Measurements from ENCODE around the gene RNF144B.

Gene RNF144B

GRCh38 chr6:18371656-18372055, 15.5 kb upstream of the RNF144B start:
- Histone ChIP-seq H3K4me1 (ENCODE audit: control insufficient read depth in 1 of 2, insufficient read depth in 1 of 2, low read depth in 1 of 2, low read length in 1 of 2) (no peaks in the 10 kb centered on the region), H3K27me3 (no peaks in the 10 kb centered on the region), H3K4me3 (ENCODE audit: low read depth in 1 of 2, low read length in 1 of 2) (no peak overlapping the region), H3K36me3 (no peaks in the 10 kb centered on the region), H3K27ac (no peak overlapping the region), H3K9me3 (no peaks in the 10 kb centered on the region)
- TF ChIP-seq CTCF (IDR thresholded peaks at IDR 0.05), result no peak

- Histone ChIP-seq H3K27me3 (no peaks in the 10 kb centered on the region), H3K27ac (no peak overlapping the region), H3K9me3 (no peaks in the 10 kb centered on the region), H3K4me1 (ENCODE audit: control insufficient read depth in 1 of 2, insufficient read depth in 1 of 2, low read depth in 1 of 2, low read length in 1 of 2) (no peaks in the 10 kb centered on the region), H3K36me3 (no peaks in the 10 kb centered on the region), H3K4me3 (ENCODE audit: low read depth in 1 of 2, low read length in 1 of 2) (no peak overlapping the region)
- no peak for TF ChIP-seq CTCF (IDR thresholded peaks at IDR 0.05)
Observed at GRCh38 chr6:18380158-18380836, 6.9 kb upstream of the RNF144B start.

- Histone ChIP-seq H3K4me1 (ENCODE audit: control insufficient read depth in 1 of 2, insufficient read depth in 1 of 2, low read depth in 1 of 2, low read length in 1 of 2) (no peaks in the 10 kb centered on the region), H3K36me3 (no peaks in the 10 kb centered on the region), H3K9me3 (no peaks in the 10 kb centered on the region), H3K4me3 (ENCODE audit: low read depth in 1 of 2, low read length in 1 of 2) (no peak overlapping the region), H3K27ac (no peak overlapping the region), H3K27me3 (no peaks in the 10 kb centered on the region)
- TF ChIP-seq CTCF (IDR thresholded peaks at IDR 0.05), result no peak
Observed at GRCh38 chr6:18380851-18381250, 6.3 kb upstream of the RNF144B start.

- H3K27ac ChIP-seq, result no peak overlapping the region
- H3K36me3 ChIP-seq, result no peaks in the 10 kb centered on the region
- no peaks in the 10 kb centered on the region for H3K9me3 ChIP-seq
- peaks cover 9% of the 10 kb centered on the region in 2 experiments for H3K4me1 ChIP-seq (ENCODE audit: control insufficient read depth in 1 of 2, insufficient read depth in 1 of 2, low read depth in 1 of 2, low read length in 1 of 2)
- H3K27me3 ChIP-seq, result no peaks in the 10 kb centered on the region
- H3K4me3 ChIP-seq (ENCODE audit: low read depth in 1 of 2, low read length in 1 of 2), result no peak overlapping the region
- no peak for TF ChIP-seq CTCF (IDR thresholded peaks at IDR 0.05)
Observed at GRCh38 chr6:18383441-18383840, 3.7 kb upstream of the RNF144B start.

GRCh38 chr6:18384621-18385020, 2.5 kb upstream of the RNF144B start:
- H3K4me1 ChIP-seq (ENCODE audit: control insufficient read depth in 1 of 2, insufficient read depth in 1 of 2, low read depth in 1 of 2, low read length in 1 of 2), result peaks cover 17% of the 10 kb centered on the region in 2 experiments

More at GRCh38 chr6:18384621-18385020, 2.5 kb upstream of the RNF144B start:
- H3K9me3 ChIP-seq, result no peaks in the 10 kb centered on the region
- H3K27ac ChIP-seq, result no peak overlapping the region
- H3K36me3 ChIP-seq, result no peaks in the 10 kb centered on the region
- no peak for TF ChIP-seq CTCF (IDR thresholded peaks at IDR 0.05)
- no peak overlapping the region for H3K4me3 ChIP-seq (ENCODE audit: low read depth in 1 of 2, low read length in 1 of 2)
- no peaks in the 10 kb centered on the region for H3K27me3 ChIP-seq

Measured in neutrophil (primary cell).